ENCODE data around the gene BCL2L13. TPM values are rescaled to one million over a fixed set of nuclear protein-coding genes. Genes with fewer than 3 reads are reported as not detected.

The BCL2L13 gene
- polyA plus RNA-seq, 4 donors = 15.1 to 35.1 (median 20.6) TPM

- H3K4me3 ChIP-seq (ENCODE audit: low read depth in 1 of 3, low read length in 3 of 3) = peak within 1 kb of the TSS; percentile 59 to 84 (median 83)
- FAIRE-seq (no peak), DNase-seq (peak; percentile 53 to 74)
- no peaks in the 10 kb centered on the region for H3K9me3 ChIP-seq (ENCODE audit: control insufficient read depth in 2 of 2, insufficient read depth in 1 of 2, low read depth in 1 of 2, low read length in 1 of 2)
- WGBS, 3 donors = 1% methylated on average over 32 to 64 of the region's 64 CpGs
- peaks cover 0 to 8% (median 0%) of the 10 kb centered on the region in 3 donors for H3K36me3 ChIP-seq (ENCODE audit: control insufficient read depth in 3 of 3, insufficient read depth in 2 of 3, low read depth in 1 of 3, low read length in 3 of 3)
- no peaks in the 10 kb centered on the region for H3K27me3 ChIP-seq (ENCODE audit: control insufficient read depth in 3 of 3, insufficient read depth in 3 of 3, low read length in 3 of 3)
- H3K27ac ChIP-seq (ENCODE audit: low read depth in 1 of 3, low read length in 2 of 3) = peak within 1 kb of the TSS in 2 of 3 donors; percentile 73 to 76
- peaks cover 0 to 10% (median 3%) of the 10 kb centered on the region in 3 donors for H3K4me1 ChIP-seq (ENCODE audit: control insufficient read depth in 3 of 3, insufficient read depth in 2 of 3, low read depth in 1 of 3, low read length in 2 of 3)
Measured at GRCh38 chr22:17774206-17774925, 135.8 kb downstream of the BCL2L13 start, which contains the start of gene BID. BID (minus strand) TSS chr22:17774469; CDS start chr22:17750116, 24,353 bp downstream.

GRCh38 chr22:17774926-17775685 lies 136.5 kb downstream of the BCL2L13 start:
- Histone ChIP-seq H3K4me3 (ENCODE audit: low read depth in 1 of 3, low read length in 3 of 3) (peak overlapping the region in 1 of 3 donors; percentile 29), H3K4me1 (ENCODE audit: control insufficient read depth in 3 of 3, insufficient read depth in 2 of 3, low read depth in 1 of 3, low read length in 2 of 3) (peaks cover 0 to 10% (median 3%) of the 10 kb centered on the region in 3 donors), H3K27me3 (ENCODE audit: control insufficient read depth in 3 of 3, insufficient read depth in 3 of 3, low read length in 3 of 3) (no peaks in the 10 kb centered on the region), H3K27ac (ENCODE audit: low read depth in 1 of 3, low read length in 2 of 3) (peak overlapping the region in 1 of 3 donors; percentile 36), H3K36me3 (ENCODE audit: control insufficient read depth in 3 of 3, insufficient read depth in 2 of 3, low read depth in 1 of 3, low read length in 3 of 3) (peaks cover 0 to 7% (median 0%) of the 10 kb centered on the region in 3 donors), H3K9me3 (ENCODE audit: control insufficient read depth in 2 of 2, insufficient read depth in 1 of 2, low read depth in 1 of 2, low read length in 1 of 2) (no peaks in the 10 kb centered on the region)
- 76 to 78% (median 78%) methylated on average over 27 of the region's 27 CpGs for WGBS, 3 donors
- DNase-seq (no peak), FAIRE-seq (no peak)

- Histone ChIP-seq H3K4me1 (ENCODE audit: control insufficient read depth in 3 of 3, insufficient read depth in 2 of 3, low read depth in 1 of 3, low read length in 2 of 3) (peaks cover 0 to 10% (median 3%) of the 10 kb centered on the region in 3 donors), H3K9me3 (ENCODE audit: control insufficient read depth in 2 of 2, insufficient read depth in 1 of 2, low read depth in 1 of 2, low read length in 1 of 2) (no peaks in the 10 kb centered on the region), H3K4me3 (ENCODE audit: low read depth in 1 of 3, low read length in 3 of 3) (no peak overlapping the region), H3K36me3 (ENCODE audit: control insufficient read depth in 3 of 3, insufficient read depth in 2 of 3, low read depth in 1 of 3, low read length in 3 of 3) (peaks cover 0 to 3% (median 0%) of the 10 kb centered on the region in 3 donors), H3K27me3 (ENCODE audit: control insufficient read depth in 3 of 3, insufficient read depth in 3 of 3, low read length in 3 of 3) (no peaks in the 10 kb centered on the region), H3K27ac (ENCODE audit: low read depth in 1 of 3, low read length in 2 of 3) (no peak overlapping the region)
- 81 to 83% (median 81%) methylated on average over 10 of the region's 10 CpGs for WGBS, 3 donors
- no peak for FAIRE-seq
- no peak for DNase-seq
Measured at GRCh38 chr22:17775781-17776465, 137.4 kb downstream of the BCL2L13 start.

- Histone ChIP-seq H3K36me3 (ENCODE audit: control insufficient read depth in 3 of 3, insufficient read depth in 2 of 3, low read depth in 1 of 3, low read length in 3 of 3) (peaks cover 0 to under 1% (median 0%) of the 10 kb centered on the region in 3 donors), H3K4me3 (ENCODE audit: low read depth in 1 of 3, low read length in 3 of 3) (peak overlapping the region; percentile 9 to 30 (median 9)), H3K27me3 (ENCODE audit: control insufficient read depth in 3 of 3, insufficient read depth in 3 of 3, low read length in 3 of 3) (no peaks in the 10 kb centered on the region), H3K27ac (ENCODE audit: low read depth in 1 of 3, low read length in 2 of 3) (peak overlapping the region in 2 of 3 donors; percentile 25 to 94), H3K9me3 (ENCODE audit: control insufficient read depth in 2 of 2, insufficient read depth in 1 of 2, low read depth in 1 of 2, low read length in 1 of 2) (no peaks in the 10 kb centered on the region), H3K4me1 (ENCODE audit: control insufficient read depth in 3 of 3, insufficient read depth in 2 of 3, low read depth in 1 of 3, low read length in 2 of 3) (peaks cover 0 to 10% (median 3%) of the 10 kb centered on the region in 3 donors)
- FAIRE-seq (no peak), DNase-seq (peak in 1 of 2 donors; percentile 44)
- 59 to 76% (median 62%) methylated on average over 27 of the region's 27 CpGs for WGBS, 3 donors
Measured at GRCh38 chr22:17777005-17777716, 138.6 kb downstream of the BCL2L13 start.

GRCh38 chr22:17777717-17778044 lies 139.1 kb downstream of the BCL2L13 start:
- FAIRE-seq (no peak), DNase-seq (no peak)
- peak overlapping the region in 2 of 3 donors; percentile 25 to 94 for H3K27ac ChIP-seq (ENCODE audit: low read depth in 1 of 3, low read length in 2 of 3)
- peak overlapping the region in 2 of 3 donors; percentile 9 to 30 for H3K4me3 ChIP-seq (ENCODE audit: low read depth in 1 of 3, low read length in 3 of 3)
- H3K4me1 ChIP-seq (ENCODE audit: control insufficient read depth in 3 of 3, insufficient read depth in 2 of 3, low read depth in 1 of 3, low read length in 2 of 3) = peaks cover 0 to 6% (median 5%) of the 10 kb centered on the region in 3 donors
- WGBS, 3 donors = 60 to 84% (median 64%) methylated on average over 6 of the region's 6 CpGs
- H3K36me3 ChIP-seq (ENCODE audit: control insufficient read depth in 3 of 3, insufficient read depth in 2 of 3, low read depth in 1 of 3, low read length in 3 of 3) = no peaks in the 10 kb centered on the region
- no peaks in the 10 kb centered on the region for H3K27me3 ChIP-seq (ENCODE audit: control insufficient read depth in 3 of 3, insufficient read depth in 3 of 3, low read length in 3 of 3)
- no peaks in the 10 kb centered on the region for H3K9me3 ChIP-seq (ENCODE audit: control insufficient read depth in 2 of 2, insufficient read depth in 1 of 2, low read depth in 1 of 2, low read length in 1 of 2)

GRCh38 chr22:17778412-17778976 lies 139.9 kb downstream of the BCL2L13 start:
- no peaks in the 10 kb centered on the region for H3K36me3 ChIP-seq (ENCODE audit: control insufficient read depth in 3 of 3, insufficient read depth in 2 of 3, low read depth in 1 of 3, low read length in 3 of 3)
- H3K9me3 ChIP-seq (ENCODE audit: control insufficient read depth in 2 of 2, insufficient read depth in 1 of 2, low read depth in 1 of 2, low read length in 1 of 2) = no peaks in the 10 kb centered on the region
- H3K27me3 ChIP-seq (ENCODE audit: control insufficient read depth in 3 of 3, insufficient read depth in 3 of 3, low read length in 3 of 3) = no peaks in the 10 kb centered on the region
- no peak for FAIRE-seq
- H3K4me1 ChIP-seq (ENCODE audit: control insufficient read depth in 3 of 3, insufficient read depth in 2 of 3, low read depth in 1 of 3, low read length in 2 of 3) = peaks cover 0 to 2% (median under 1%) of the 10 kb centered on the region in 3 donors
- no peak for DNase-seq
- 95 to 97% (median 95%) methylated on average over 23 of the region's 23 CpGs for WGBS, 3 donors
- peak overlapping the region in 1 of 3 donors; percentile 14 for H3K27ac ChIP-seq (ENCODE audit: low read depth in 1 of 3, low read length in 2 of 3)
- no peak overlapping the region for H3K4me3 ChIP-seq (ENCODE audit: low read depth in 1 of 3, low read length in 3 of 3)

GRCh38 chr22:17779286-17780115 lies 140.9 kb downstream of the BCL2L13 start:
- FAIRE-seq = no peak
- no peak for DNase-seq
- H3K4me1 ChIP-seq (ENCODE audit: control insufficient read depth in 3 of 3, insufficient read depth in 2 of 3, low read depth in 1 of 3, low read length in 2 of 3) = peaks cover 0 to 2% (median 0%) of the 10 kb centered on the region in 3 donors
- WGBS, 3 donors = 77 to 90% (median 80%) methylated on average over 27 of the region's 27 CpGs
- no peaks in the 10 kb centered on the region for H3K9me3 ChIP-seq (ENCODE audit: control insufficient read depth in 2 of 2, insufficient read depth in 1 of 2, low read depth in 1 of 2, low read length in 1 of 2)
- H3K27ac ChIP-seq (ENCODE audit: low read depth in 1 of 3, low read length in 2 of 3) = no peak overlapping the region
- H3K36me3 ChIP-seq (ENCODE audit: control insufficient read depth in 3 of 3, insufficient read depth in 2 of 3, low read depth in 1 of 3, low read length in 3 of 3) = no peaks in the 10 kb centered on the region
- no peaks in the 10 kb centered on the region for H3K27me3 ChIP-seq (ENCODE audit: control insufficient read depth in 3 of 3, insufficient read depth in 3 of 3, low read length in 3 of 3)
- no peak overlapping the region for H3K4me3 ChIP-seq (ENCODE audit: low read depth in 1 of 3, low read length in 3 of 3)
